ENCODE data around the gene GABRB3. TPM values are rescaled to one million over a fixed set of nuclear protein-coding genes. Genes with fewer than 3 reads are reported as not detected.

The GABRB3 gene
- total RNA-seq, 1 experiment from 2014 or later: 0.13 TPM

Other genes starting within 250 kb of the GABRB3 start
- gene GABRA5, start 94.0 kb upstream of the GABRB3 start, total RNA-seq (2021; ENCODE audit: unreplicated experiment): not detected
- gene GABRG3, start 198.1 kb upstream of the GABRB3 start, total RNA-seq (2021; ENCODE audit: unreplicated experiment): not detected

Data from Panc1 (cell line).